OCI-LY7 (cell line): ENCODE data around the gene SMAP2.

ENCODE experiments used
- EZH2phosphoT487 ChIP-seq: fragments of 200-600 bp; sonication (generic); IDR thresholded peaks from 2 replicates; pipeline ENCODE4 v1.6.1; 2018; ENCODE audit warnings: low read depth, borderline replicate concordance, mild to moderate bottlenecking, mixed run types, antibody characterized with exemption, low read length, moderate library complexity, mixed read lengths
- TF ChIP-seq, protein P1 (sequence below): fragments of 200-600 bp; sonication (generic); conservative IDR thresholded peaks from 2 replicates; pipeline ENCODE4 v1.5.1; 2014; ENCODE audit warnings: mild to moderate bottlenecking, antibody characterized with exemption, low read length, moderate library complexity, mixed read lengths

- TF ChIP-seq, protein P1, sequence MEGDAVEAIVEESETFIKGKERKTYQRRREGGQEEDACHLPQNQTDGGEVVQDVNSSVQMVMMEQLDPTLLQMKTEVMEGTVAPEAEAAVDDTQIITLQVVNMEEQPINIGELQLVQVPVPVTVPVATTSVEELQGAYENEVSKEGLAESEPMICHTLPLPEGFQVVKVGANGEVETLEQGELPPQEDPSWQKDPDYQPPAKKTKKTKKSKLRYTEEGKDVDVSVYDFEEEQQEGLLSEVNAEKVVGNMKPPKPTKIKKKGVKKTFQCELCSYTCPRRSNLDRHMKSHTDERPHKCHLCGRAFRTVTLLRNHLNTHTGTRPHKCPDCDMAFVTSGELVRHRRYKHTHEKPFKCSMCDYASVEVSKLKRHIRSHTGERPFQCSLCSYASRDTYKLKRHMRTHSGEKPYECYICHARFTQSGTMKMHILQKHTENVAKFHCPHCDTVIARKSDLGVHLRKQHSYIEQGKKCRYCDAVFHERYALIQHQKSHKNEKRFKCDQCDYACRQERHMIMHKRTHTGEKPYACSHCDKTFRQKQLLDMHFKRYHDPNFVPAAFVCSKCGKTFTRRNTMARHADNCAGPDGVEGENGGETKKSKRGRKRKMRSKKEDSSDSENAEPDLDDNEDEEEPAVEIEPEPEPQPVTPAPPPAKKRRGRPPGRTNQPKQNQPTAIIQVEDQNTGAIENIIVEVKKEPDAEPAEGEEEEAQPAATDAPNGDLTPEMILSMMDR = no peak
- TF ChIP-seq EZH2phosphoT487 = no peak
Measured at GRCh38 chr1:40435876-40436275, 62.3 kb downstream of the SMAP2 start.
